CD14-positive monocyte (primary cell): ENCODE results near the gene GRK5. TPM values are rescaled to one million over a fixed set of nuclear protein-coding genes. Genes with fewer than 3 reads are reported as not detected.

ENCODE experiments used
- DNase-seq, 3 donors: peaks; one replicate each; pipeline ENCODE4 v3.0.0-alpha.2; 2011 to 2022
- H2AFZ ChIP-seq: 2 replicates; pipeline ENCODE4 v1.6.0; 2012; ENCODE audit warnings: mild to moderate bottlenecking, low read depth, low read length, inconsistent platforms; ENCODE audit not compliant: insufficient read depth, poor library complexity, severe bottlenecking
- H3K27ac ChIP-seq, 2 donors: 1 replicate in 1 of 2; 2 replicates in 1 of 2; pipeline ENCODE4 v1.5.1; 2012 to 2013; ENCODE audit warnings: low read length in 2 of 2, control low read depth in 1 of 2, inconsistent platforms in 1 of 2, low read depth in 1 of 2, mild to moderate bottlenecking in 1 of 2
- H3K27me3 ChIP-seq, 2 donors: one replicate each; pipeline versions ENCODE4 v1.6.0 to v1.6.1; 2011 to 2013; ENCODE audit warnings: low read length in 2 of 2; ENCODE audit not compliant: control insufficient read depth in 2 of 2, insufficient read depth in 2 of 2
- H3K36me3 ChIP-seq, 2 donors: replicated peaks in 1 of 2; 1 replicate in 1 of 2; 2 replicates in 1 of 2; pipeline versions ENCODE4 v1.5.1 to v1.6.1; 2012 to 2013; ENCODE audit warnings: low read length in 2 of 2, control low read depth in 1 of 2, inconsistent platforms in 1 of 2, mild to moderate bottlenecking in 1 of 2; ENCODE audit not compliant: insufficient read depth in 2 of 2, control insufficient read depth in 1 of 2
- H3K4me1 ChIP-seq, 2 donors: 1 replicate in 1 of 2; 2 replicates in 1 of 2; pipeline versions ENCODE4 v1.5.1 to v1.6.1; 2012 to 2013; ENCODE audit warnings: low read length in 2 of 2, control low read depth in 1 of 2, inconsistent platforms in 1 of 2, mild to moderate bottlenecking in 1 of 2, moderate library complexity in 1 of 2; ENCODE audit not compliant: insufficient read depth in 2 of 2, control insufficient read depth in 1 of 2
- H3K4me2 ChIP-seq: replicated peaks from 2 replicates; pipeline ENCODE3; 2012; ENCODE audit warnings: low read length, moderate library complexity, mild to moderate bottlenecking; ENCODE audit not compliant: poor library complexity, severe bottlenecking; ENCODE audit errors: extremely low read depth
- H3K4me3 ChIP-seq, 3 experiments: fragments of 200-600 bp in 1 of 3; sonication (generic) in 1 of 3; replicated peaks in 1 of 3; 1 replicate in 2 of 3; 2 replicates in 1 of 3; pipeline ENCODE4 v1.5.1; 2011 to 2013; ENCODE audit warnings: low read length in 3 of 3, mild to moderate bottlenecking in 3 of 3, control low read depth in 2 of 3, low read depth in 2 of 3, inconsistent platforms in 1 of 3, moderate library complexity in 1 of 3
- H3K79me2 ChIP-seq: 2 replicates; pipeline ENCODE4 v1.6.0; 2012; ENCODE audit warnings: mild to moderate bottlenecking, control low read depth, inconsistent platforms, low read length, moderate library complexity; ENCODE audit not compliant: insufficient read depth
- H3K9ac ChIP-seq: 2 replicates; pipeline ENCODE4 v1.6.0; 2017; ENCODE audit warnings: low read length, mild to moderate bottlenecking; ENCODE audit not compliant: insufficient read depth, poor library complexity, severe bottlenecking
- H3K9me3 ChIP-seq, 2 donors: replicated peaks in 1 of 2; 1 replicate in 1 of 2; 2 replicates in 1 of 2; pipeline versions ENCODE4 v1.5.1 to v1.6.1; 2012 to 2013; ENCODE audit warnings: low read length in 2 of 2, control low read depth in 1 of 2; ENCODE audit not compliant: control insufficient read depth in 1 of 2, insufficient read depth in 1 of 2
- H4K20me1 ChIP-seq: 2 replicates; pipeline ENCODE4 v1.6.0; 2012; ENCODE audit warnings: mild to moderate bottlenecking, low read length, control low read depth, moderate library complexity; ENCODE audit not compliant: insufficient read depth
- H3K27ac Mint-ChIP-seq, 7 donors: one replicate each; pipeline ENCODE4 v1.8.0; 2020; ENCODE audit warnings: mild to moderate bottlenecking in 7 of 7, mixed read lengths in 7 of 7, moderate library complexity in 6 of 7, inconsistent platforms in 2 of 7
- H3K27me3 Mint-ChIP-seq, 3 donors: one replicate each; pipeline ENCODE4 v1.8.0; 2021 to 2022; ENCODE audit warnings: low read depth in 3 of 3, mild to moderate bottlenecking in 3 of 3, mixed read lengths in 3 of 3, moderate library complexity in 3 of 3, inconsistent platforms in 1 of 3
- H3K36me3 Mint-ChIP-seq, 2 donors: one replicate each; pipeline ENCODE4 v1.8.0; 2020; ENCODE audit warnings: mixed read lengths in 2 of 2, inconsistent platforms in 1 of 2, mild to moderate bottlenecking in 1 of 2
- H3K4me1 Mint-ChIP-seq: one replicate; pipeline ENCODE4 v1.8.0; 2020; ENCODE audit warnings: mild to moderate bottlenecking, mixed read lengths
- H3K4me3 Mint-ChIP-seq, 2 donors: one replicate each; pipeline ENCODE4 v1.8.0; 2020; ENCODE audit warnings: mild to moderate bottlenecking in 2 of 2, mixed read lengths in 2 of 2, moderate library complexity in 1 of 2
- H3K9me3 Mint-ChIP-seq, 7 donors: one replicate each; pipeline ENCODE4 v1.8.0; 2020 to 2022; ENCODE audit warnings: mixed read lengths in 7 of 7, mild to moderate bottlenecking in 6 of 7, moderate library complexity in 6 of 7, inconsistent platforms in 2 of 7
- WGBS: methylation state at CpG from one replicate; pipeline ENCODE4 v1.1.5; 2013; ENCODE audit warnings: missing lambda C conversion rate; ENCODE audit not compliant: insufficient coverage; 5-methylcytosine and 5-hydroxymethylcytosine counted together
- intact Hi-C, 2 donors: fragments of 100-400 bp; cut with micrococcal nuclease; formaldehyde crosslinking; loops; one replicate each; pipeline versions ENCODE4 v1.15.0 to v1.15.1; 2023
- polyA plus RNA-seq, 3 donors: library from polyadenylated mRNA; depleted of rRNA in 1 of 3; unstranded in 2 of 3; stranded (reverse) in 1 of 3; fragments of 300-500 nt in 2 of 3; fragments of >200 nt in 1 of 3; fragmentation: Illumina TruSeq in 2 of 3; gene quantifications; 1 replicate in 2 of 3; 2 replicates in 1 of 3; pipeline ENCODE4 v1.2.3, GENCODE V29; 2012 to 2021
- TF ChIP-seq, protein P1 (sequence below): fragments of 200-600 bp; IDR thresholded peaks from one replicate; pipeline ENCODE4 v1.8.0; 2022; ENCODE audit warnings: antibody characterized with exemption, mild to moderate bottlenecking

GRK5 gene
- polyA plus RNA-seq, 3 donors = 1.2 to 6.5 (median 2.8) TPM

DNA sequence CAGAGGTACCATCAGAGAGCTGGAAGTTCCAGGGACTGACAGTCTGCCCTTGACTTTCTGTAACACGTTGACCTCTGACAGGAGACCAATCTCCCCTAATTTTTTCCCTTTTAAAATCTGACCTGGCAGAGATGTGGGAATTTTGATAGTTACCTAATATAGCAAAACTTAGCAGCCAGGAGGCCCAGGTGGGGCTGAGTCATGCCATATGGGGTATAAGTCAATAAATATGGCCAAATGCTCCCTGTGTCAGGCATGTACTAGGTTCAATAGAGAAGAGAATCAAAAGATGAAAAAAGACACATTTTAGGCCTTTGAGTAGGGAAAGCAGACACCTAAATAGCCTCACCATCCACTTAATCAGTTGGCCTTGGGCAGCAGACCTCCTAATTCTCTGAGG is 6.1 kb upstream of the GRK5 start:
- intact Hi-C loops = loop anchor here in 1 of 2 donors (10.0 kb wide), 2 partner anchors 104 to 446 kb away; partner anchors contain the start of gene CACUL1
- Mint-ChIP-seq H3K27me3 (peaks cover 3 to 5% (median 4%) of the 10 kb centered on the region in 3 donors), H3K4me3 (no peak overlapping the region), H3K27ac (no peak overlapping the region), H3K4me1 (peaks cover 25% of the 10 kb centered on the region), H3K9me3 (no peaks in the 10 kb centered on the region), H3K36me3 (no peaks in the 10 kb centered on the region)
- TF ChIP-seq, protein P1, sequence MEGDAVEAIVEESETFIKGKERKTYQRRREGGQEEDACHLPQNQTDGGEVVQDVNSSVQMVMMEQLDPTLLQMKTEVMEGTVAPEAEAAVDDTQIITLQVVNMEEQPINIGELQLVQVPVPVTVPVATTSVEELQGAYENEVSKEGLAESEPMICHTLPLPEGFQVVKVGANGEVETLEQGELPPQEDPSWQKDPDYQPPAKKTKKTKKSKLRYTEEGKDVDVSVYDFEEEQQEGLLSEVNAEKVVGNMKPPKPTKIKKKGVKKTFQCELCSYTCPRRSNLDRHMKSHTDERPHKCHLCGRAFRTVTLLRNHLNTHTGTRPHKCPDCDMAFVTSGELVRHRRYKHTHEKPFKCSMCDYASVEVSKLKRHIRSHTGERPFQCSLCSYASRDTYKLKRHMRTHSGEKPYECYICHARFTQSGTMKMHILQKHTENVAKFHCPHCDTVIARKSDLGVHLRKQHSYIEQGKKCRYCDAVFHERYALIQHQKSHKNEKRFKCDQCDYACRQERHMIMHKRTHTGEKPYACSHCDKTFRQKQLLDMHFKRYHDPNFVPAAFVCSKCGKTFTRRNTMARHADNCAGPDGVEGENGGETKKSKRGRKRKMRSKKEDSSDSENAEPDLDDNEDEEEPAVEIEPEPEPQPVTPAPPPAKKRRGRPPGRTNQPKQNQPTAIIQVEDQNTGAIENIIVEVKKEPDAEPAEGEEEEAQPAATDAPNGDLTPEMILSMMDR = no peak
- DNase-seq = no peak
- H3K27ac ChIP-seq = no peak overlapping the region
- peaks cover 14 to 20% of the 10 kb centered on the region in 2 donors for H3K4me1 ChIP-seq
- H2AFZ ChIP-seq = no peak overlapping the region
- H3K4me2 ChIP-seq = no peak overlapping the region
- WGBS = no CpG with 5 or more reads among the region's 1 CpG
- no peaks in the 10 kb centered on the region for H3K79me2 ChIP-seq
- H3K9ac ChIP-seq = no peak overlapping the region
- no peaks in the 10 kb centered on the region for H3K27me3 ChIP-seq
- no peaks in the 10 kb centered on the region for H3K36me3 ChIP-seq
- H3K4me3 ChIP-seq = no peak overlapping the region
- no peaks in the 10 kb centered on the region for H3K9me3 ChIP-seq
- no peaks in the 10 kb centered on the region for H4K20me1 ChIP-seq

DNA sequence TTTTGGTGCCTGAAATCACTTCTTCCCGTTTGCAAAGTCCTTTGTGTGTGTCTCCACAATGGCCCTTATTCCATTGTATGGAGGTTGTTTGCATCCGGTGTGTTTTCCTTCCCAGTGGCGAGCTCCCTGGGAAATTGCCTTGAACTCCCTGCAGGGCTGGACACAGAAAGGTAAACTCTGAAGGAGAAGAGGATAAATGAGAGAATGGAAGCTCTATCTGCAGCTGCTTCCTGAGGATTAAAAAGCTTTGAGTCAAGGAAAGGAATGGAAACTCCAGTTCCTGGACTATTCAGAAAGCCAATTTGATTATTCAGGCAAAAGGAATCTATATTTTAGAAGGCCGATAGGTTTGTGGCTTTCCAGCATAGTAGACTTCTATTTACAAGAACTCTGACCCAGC is 4.4 kb upstream of the GRK5 start:
- no peak overlapping the region for H3K27ac Mint-ChIP-seq
- H3K36me3 Mint-ChIP-seq = no peaks in the 10 kb centered on the region
- H3K9me3 ChIP-seq = no peaks in the 10 kb centered on the region
- no peaks in the 10 kb centered on the region for H4K20me1 ChIP-seq
- DNase-seq = no peak
- H3K79me2 ChIP-seq = no peaks in the 10 kb centered on the region
- H3K9ac ChIP-seq = no peak overlapping the region
- H3K27ac ChIP-seq = no peak overlapping the region
- no peak overlapping the region for H3K4me2 ChIP-seq
- H3K27me3 ChIP-seq = no peaks in the 10 kb centered on the region
- no peak overlapping the region for H3K4me3 Mint-ChIP-seq
- 79% methylated on average over 3 of the region's 4 CpGs for WGBS
- H2AFZ ChIP-seq = no peak overlapping the region
- H3K36me3 ChIP-seq = no peaks in the 10 kb centered on the region
- H3K4me3 ChIP-seq = no peak overlapping the region
- peaks cover 3 to 5% (median 3%) of the 10 kb centered on the region in 3 donors for H3K27me3 Mint-ChIP-seq
- TF ChIP-seq, protein P1 = no peak
- intact Hi-C loops = loop anchor here in 1 of 2 donors (10.0 kb wide), 2 partner anchors 102 to 448 kb away; partner anchors contain the start of gene CACUL1
- H3K4me1 Mint-ChIP-seq = peaks cover 22% of the 10 kb centered on the region
- peaks cover 15 to 25% of the 10 kb centered on the region in 2 donors for H3K4me1 ChIP-seq
- no peaks in the 10 kb centered on the region for H3K9me3 Mint-ChIP-seq
